AG04450 (cell line): ENCODE measurements around the gene MUC5AC. TPM values are rescaled to one million over a fixed set of nuclear protein-coding genes. Genes with fewer than 3 reads are reported as not detected.

Experiments used
- CTCF ChIA-PET: fragments of 300-600, 350-600 bp; formaldehyde crosslinking; extraction: SDS; loops from one replicate; lab custom pipeline; 2022; ENCODE audit warnings: antibody characterized with exemption, inconsistent platforms; lab: Charles Lee
- POLR2A ChIA-PET: fragments of 350-600 bp; formaldehyde crosslinking; extraction: SDS; loops from one replicate; lab custom pipeline; 2021; ENCODE audit warnings: antibody characterized with exemption, inconsistent platforms; lab: Yijun Ruan, JAX
- DNase-seq: peaks from one replicate; pipeline ENCODE4 v3.0.0-alpha.2; 2011; ENCODE audit warnings: low read depth, low spot score
- H3K27ac ChIP-seq: one replicate; pipeline ENCODE4 v1.5.1; 2012; ENCODE audit warnings: low read depth, low read length, control low read depth
- H3K27me3 ChIP-seq: one replicate; pipeline ENCODE4 v1.6.0; 2012; ENCODE audit warnings: low read length; ENCODE audit not compliant: control insufficient read depth, insufficient read depth
- H3K4me3 ChIP-seq: 2 replicates; pipeline ENCODE4 v1.5.1; 2011; ENCODE audit warnings: mild to moderate bottlenecking, low read depth, low read length, control low read depth
- H3K9me3 ChIP-seq: 2 replicates; pipeline ENCODE4 v1.5.1; 2012; ENCODE audit warnings: low read length; ENCODE audit not compliant: control insufficient read depth, insufficient read depth
- polyA plus RNA-seq: library from polyadenylated mRNA; depleted of rRNA; stranded (reverse); fragments of >200 nt; gene quantifications from 2 replicates; pipeline ENCODE4 v1.2.3, GENCODE V29; 2011
- TF ChIP-seq, protein P1 (sequence below): IDR thresholded peaks from 2 replicates; pipeline ENCODE4 v1.5.1; 2011; ENCODE audit warnings: low read depth, low read length, control low read depth, inconsistent platforms

Gene MUC5AC
- polyA plus RNA-seq, 1 experiment = 0.01 TPM

DNA sequence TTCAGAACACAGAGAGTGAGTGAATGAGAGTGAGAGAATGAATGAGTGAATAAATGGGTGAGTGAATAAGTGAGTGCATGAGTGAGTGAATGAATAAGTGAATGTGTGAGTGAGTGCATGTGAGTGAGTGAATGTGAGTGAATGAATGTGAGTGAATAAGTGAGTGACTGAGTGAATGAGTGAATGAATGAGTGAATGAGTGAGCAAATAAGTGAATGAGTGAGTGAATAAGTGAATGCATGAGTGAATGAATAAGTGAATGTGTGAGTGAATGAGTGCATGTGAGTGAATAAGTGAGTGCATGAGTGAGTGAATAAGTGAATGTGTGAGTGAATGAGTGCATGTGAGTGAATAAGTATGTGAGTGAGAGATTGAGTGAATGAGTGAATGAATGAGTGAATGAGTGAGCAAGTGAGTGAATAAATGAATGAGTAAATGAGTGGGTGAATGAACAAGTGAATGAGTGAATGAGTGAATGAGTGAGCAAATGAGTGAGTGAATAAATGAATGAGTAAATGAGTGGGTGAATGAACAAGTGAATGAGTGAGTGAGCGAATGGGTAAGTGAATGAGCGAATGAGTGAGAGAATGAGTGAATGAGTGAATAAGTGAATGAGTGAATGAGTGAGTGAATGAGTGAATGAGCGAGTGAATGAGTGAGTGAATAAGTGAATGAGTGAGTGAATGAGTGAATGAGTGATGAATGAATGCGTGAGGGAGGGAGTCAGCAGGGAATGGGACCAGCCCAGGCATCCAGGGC, 43.8 kb downstream of the MUC5AC start:
- ChIA-PET POLR2A (no interaction called here), CTCF (interaction anchor here (1.7 to 3.1 kb wide), 2 partner anchors 314 to 374 kb away, joined by 9 to 18 read pairs; no protein-coding TSS in a partner anchor)
- peaks cover 12% of the 10 kb centered on the region for H3K27me3 ChIP-seq
- DNase-seq = no peak
- H3K27ac ChIP-seq = no peak overlapping the region
- TF ChIP-seq, protein P1, sequence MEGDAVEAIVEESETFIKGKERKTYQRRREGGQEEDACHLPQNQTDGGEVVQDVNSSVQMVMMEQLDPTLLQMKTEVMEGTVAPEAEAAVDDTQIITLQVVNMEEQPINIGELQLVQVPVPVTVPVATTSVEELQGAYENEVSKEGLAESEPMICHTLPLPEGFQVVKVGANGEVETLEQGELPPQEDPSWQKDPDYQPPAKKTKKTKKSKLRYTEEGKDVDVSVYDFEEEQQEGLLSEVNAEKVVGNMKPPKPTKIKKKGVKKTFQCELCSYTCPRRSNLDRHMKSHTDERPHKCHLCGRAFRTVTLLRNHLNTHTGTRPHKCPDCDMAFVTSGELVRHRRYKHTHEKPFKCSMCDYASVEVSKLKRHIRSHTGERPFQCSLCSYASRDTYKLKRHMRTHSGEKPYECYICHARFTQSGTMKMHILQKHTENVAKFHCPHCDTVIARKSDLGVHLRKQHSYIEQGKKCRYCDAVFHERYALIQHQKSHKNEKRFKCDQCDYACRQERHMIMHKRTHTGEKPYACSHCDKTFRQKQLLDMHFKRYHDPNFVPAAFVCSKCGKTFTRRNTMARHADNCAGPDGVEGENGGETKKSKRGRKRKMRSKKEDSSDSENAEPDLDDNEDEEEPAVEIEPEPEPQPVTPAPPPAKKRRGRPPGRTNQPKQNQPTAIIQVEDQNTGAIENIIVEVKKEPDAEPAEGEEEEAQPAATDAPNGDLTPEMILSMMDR = no peak
- no peak overlapping the region for H3K4me3 ChIP-seq
- H3K9me3 ChIP-seq = peaks cover 4% of the 10 kb centered on the region; the same call in 1 of the 2 replicates

DNA sequence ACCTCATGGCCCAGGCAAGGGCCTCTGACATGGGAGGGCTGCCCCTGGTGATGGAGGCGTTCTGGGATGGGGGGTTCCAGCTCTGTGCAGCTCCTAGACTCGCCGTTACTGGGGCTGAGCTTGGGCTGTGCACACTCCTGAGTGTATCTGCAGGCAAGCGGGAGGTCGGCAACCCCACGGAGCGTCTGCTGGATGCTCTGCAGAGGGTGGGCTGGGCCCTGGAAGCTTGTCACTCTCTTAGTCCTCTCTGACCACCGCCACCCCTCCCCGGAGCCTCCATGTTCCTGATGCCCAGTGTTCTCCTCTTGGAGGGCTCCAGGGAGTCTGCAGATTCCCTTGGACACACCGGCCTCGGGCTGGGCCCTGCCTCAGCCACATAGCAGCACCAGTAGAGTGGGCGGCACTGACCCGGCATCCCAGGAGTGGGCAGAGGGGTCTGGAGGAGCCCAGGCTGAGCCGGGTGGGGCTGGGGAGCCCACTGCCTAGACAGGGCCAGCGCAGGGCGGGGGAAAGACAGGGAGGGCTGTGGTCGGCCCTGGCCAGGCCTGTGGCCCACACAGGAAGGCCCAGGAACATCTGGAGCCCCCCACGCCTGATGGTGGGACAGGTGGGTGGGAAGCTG, 44.5 kb downstream of the MUC5AC start:
- Histone ChIP-seq H3K27ac (no peak overlapping the region), H3K9me3 (peaks cover 5% of the 10 kb centered on the region; the same call in 1 of the 2 replicates), H3K27me3 (peaks cover 12% of the 10 kb centered on the region), H3K4me3 (no peak overlapping the region)
- no peak for DNase-seq
- ChIA-PET CTCF (interaction anchor here (0.6 to 3.1 kb wide), 3 partner anchors 12 to 373 kb away, joined by 3 to 18 read pairs (median 9); no protein-coding TSS in a partner anchor), POLR2A (no interaction called here)
- TF ChIP-seq, protein P1 = no peak

DNA sequence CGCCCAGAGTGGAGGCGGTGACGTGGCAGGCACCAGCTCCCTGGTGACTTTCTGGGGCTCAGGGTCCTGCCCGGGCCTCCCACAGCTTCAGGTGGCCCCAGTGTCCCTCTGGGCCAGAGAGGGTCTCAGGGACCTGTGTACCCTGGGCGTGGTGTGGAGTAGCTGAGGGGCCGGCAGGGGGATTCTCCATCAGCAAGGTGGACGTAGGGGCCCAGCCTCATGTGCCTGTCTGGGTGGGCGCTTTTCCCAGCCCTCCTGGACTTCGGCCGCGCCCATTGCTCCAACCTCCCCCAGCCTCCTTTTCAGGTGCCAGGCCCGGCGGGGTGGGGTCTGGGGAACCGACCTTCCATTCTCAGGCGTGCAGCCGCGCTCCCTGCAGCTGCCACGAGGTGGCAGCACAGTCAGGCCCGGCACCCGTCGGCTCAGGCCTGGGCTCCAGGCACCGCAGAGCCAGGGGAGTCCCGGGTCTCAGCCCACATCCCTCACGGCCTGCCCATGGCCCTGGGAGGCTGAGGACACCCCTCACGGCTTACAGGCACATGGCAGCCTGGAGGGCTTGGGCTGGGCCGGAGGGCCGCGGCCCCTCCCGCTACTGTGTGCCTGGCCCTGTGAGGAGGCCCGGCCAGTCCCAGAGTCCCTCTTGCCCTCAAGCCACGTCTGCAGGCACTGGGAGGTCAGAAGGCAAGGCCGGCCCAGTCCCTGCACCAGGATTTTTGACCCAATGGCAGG, 45.2 kb downstream of the MUC5AC start:
- TF ChIP-seq, protein P1 = peak; percentile 85
- peaks cover 12% of the 10 kb centered on the region for H3K27me3 ChIP-seq
- CTCF ChIA-PET = interaction anchor here (0.6 to 3.1 kb wide), 3 partner anchors 11 to 372 kb away, joined by 3 to 18 read pairs (median 9); no protein-coding TSS in a partner anchor
- no peak overlapping the region for H3K27ac ChIP-seq
- H3K9me3 ChIP-seq = peaks cover 12% of the 10 kb centered on the region; the same call in 1 of the 2 replicates
- no peak for DNase-seq
- POLR2A ChIA-PET = no interaction called here
- no peak overlapping the region for H3K4me3 ChIP-seq

DNA sequence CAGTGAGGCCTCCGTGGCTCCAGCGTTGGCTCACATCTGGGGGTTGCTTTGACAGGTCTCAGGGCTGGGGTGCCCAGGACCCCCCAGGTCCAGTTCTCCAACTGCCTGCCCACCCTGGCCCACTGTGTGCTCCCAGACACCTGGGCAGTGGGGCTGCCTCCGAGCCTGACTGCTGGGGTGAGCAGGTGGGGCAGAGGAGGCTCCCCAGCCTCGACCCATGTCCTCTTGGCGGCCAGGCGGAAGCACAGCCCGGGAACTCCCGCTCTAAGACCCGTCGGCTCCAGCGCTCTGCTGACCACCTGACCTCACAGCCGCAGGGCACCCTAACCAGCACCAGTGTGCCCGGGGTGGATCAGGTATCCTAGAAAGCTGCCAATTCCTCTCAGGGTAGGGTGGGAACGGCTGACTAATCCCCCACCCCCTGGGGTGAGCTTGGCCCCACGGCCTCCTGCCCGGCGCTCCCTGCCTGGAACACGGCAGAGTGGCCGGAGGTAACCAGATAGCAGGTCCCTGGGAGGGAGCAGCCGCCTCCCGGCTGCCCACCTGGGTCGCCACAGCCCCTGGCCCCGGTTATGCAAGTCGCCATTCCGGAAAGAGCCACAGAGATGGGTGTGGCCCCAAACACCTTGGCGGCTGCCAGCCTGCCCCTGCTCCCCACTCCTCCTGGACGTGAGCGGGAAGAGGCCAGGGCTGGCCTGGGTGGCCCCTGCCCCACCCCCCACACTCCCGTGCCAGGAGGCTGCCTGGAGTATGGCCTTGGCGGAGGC, 45.9 kb downstream of the MUC5AC start:
- peaks cover 19% of the 10 kb centered on the region; the same call in 1 of the 2 replicates for H3K9me3 ChIP-seq
- H3K4me3 ChIP-seq = no peak overlapping the region
- ChIA-PET POLR2A (no interaction called here), CTCF (interaction anchor here (3.1 kb wide), 1 partner anchor 311 kb away, joined by 18 read pairs; no protein-coding TSS in a partner anchor)
- H3K27me3 ChIP-seq = peaks cover 12% of the 10 kb centered on the region
- TF ChIP-seq, protein P1 = no peak
- H3K27ac ChIP-seq = no peak overlapping the region
- no peak for DNase-seq
